ENCODE results near the gene CCDC86. TPM values are rescaled to one million over a fixed set of nuclear protein-coding genes. Genes with fewer than 3 reads are reported as not detected.

The CCDC86 gene
- total RNA-seq, 2 experiments from 2014 or later: 21.3 to 24.7 TPM

GRCh38 chr11:60867871-60868681, 26.2 kb downstream of the CCDC86 start:
- no peak for TF ChIP-seq CTCF (conservative IDR thresholded peaks at IDR 0.05; ENCODE audit: low read length)
- TF ChIP-seq EZH2phosphoT487 (IDR thresholded peaks at IDR 0.05; ENCODE audit: borderline replicate concordance, low read depth, low read length): no peak
- CTCF ChIA-PET (ENCODE audit: unreplicated experiment): interaction anchor here (0.5 kb wide), 1 partner anchor 635 kb away, joined by 4 read pairs; no protein-coding TSS in a partner anchor
- Histone ChIP-seq H2AFZ (ENCODE audit: low read length) (no peak overlapping the region), H3K79me2 (ENCODE audit: insufficient read depth, low read depth, low read length) (no peaks in the 10 kb centered on the region), H3K9me2 (ENCODE audit: insufficient read depth, low read length) (no peaks in the 10 kb centered on the region), H3K27ac (ENCODE audit: low read depth, low read length, poor library complexity, severe bottlenecking) (no peak overlapping the region), H3K4me1 (ENCODE audit: insufficient read depth, low read length, poor library complexity, severe bottlenecking) (no peaks in the 10 kb centered on the region), H4K20me1 (ENCODE audit: insufficient read depth, low read length) (no peaks in the 10 kb centered on the region), H3K9me3 (ENCODE audit: low read length) (no peaks in the 10 kb centered on the region), H3K36me3 (ENCODE audit: insufficient read depth, low read length) (no peaks in the 10 kb centered on the region), H3K4me3 (ENCODE audit: low read depth, low read length, poor library complexity, severe bottlenecking) (no peak overlapping the region), H3K4me2 (ENCODE audit: low read length) (no peak overlapping the region)
- POLR2A ChIA-PET: interaction anchor here (0.9 kb wide), 1 partner anchor 10 kb away, joined by 3 read pairs; no protein-coding TSS in a partner anchor
- intact Hi-C loops (cut with micrococcal nuclease; ENCODE audit: unreplicated experiment): no loop called here
- DNase-seq (ENCODE audit: low spot score): no peak
- no TSS peak for BruUV-seq (replicated peaks)

- no TSS peak for BruUV-seq (replicated peaks)
- intact Hi-C loops (cut with micrococcal nuclease; ENCODE audit: unreplicated experiment): no loop called here
- Histone ChIP-seq H3K4me3 (ENCODE audit: low read depth, low read length, poor library complexity, severe bottlenecking) (no peak overlapping the region), H3K4me1 (ENCODE audit: insufficient read depth, low read length, poor library complexity, severe bottlenecking) (no peaks in the 10 kb centered on the region), H3K79me2 (ENCODE audit: insufficient read depth, low read depth, low read length) (no peaks in the 10 kb centered on the region), H2AFZ (ENCODE audit: low read length) (no peak overlapping the region), H3K27ac (ENCODE audit: low read depth, low read length, poor library complexity, severe bottlenecking) (no peak overlapping the region), H3K9me3 (ENCODE audit: low read length) (no peaks in the 10 kb centered on the region), H3K9me2 (ENCODE audit: insufficient read depth, low read length) (no peaks in the 10 kb centered on the region), H3K36me3 (ENCODE audit: insufficient read depth, low read length) (no peaks in the 10 kb centered on the region), H4K20me1 (ENCODE audit: insufficient read depth, low read length) (no peaks in the 10 kb centered on the region), H3K4me2 (ENCODE audit: low read length) (no peak overlapping the region)
- POLR2A ChIA-PET: interaction anchor here (0.9 kb wide), 1 partner anchor 9 kb away, joined by 3 read pairs; no protein-coding TSS in a partner anchor
- CTCF ChIA-PET (ENCODE audit: unreplicated experiment): no interaction called here
- TF ChIP-seq CTCF (conservative IDR thresholded peaks at IDR 0.05; ENCODE audit: low read length): no peak
- TF ChIP-seq EZH2phosphoT487 (IDR thresholded peaks at IDR 0.05; ENCODE audit: borderline replicate concordance, low read depth, low read length): no peak
- DNase-seq (ENCODE audit: low spot score): no peak
Measured at GRCh38 chr11:60868682-60869450, 27.0 kb downstream of the CCDC86 start.

Data from OCI-LY7 (cell line).